Kidney (tissue), 14 donors: ENCODE results near the gene GSG1L. TPM values are rescaled to one million over a fixed set of nuclear protein-coding genes. Genes with fewer than 3 reads are reported as not detected.
"Not testable (repeated sequence)": the region's sequence is repeated elsewhere in the genome, so short reads cannot be mapped to it uniquely, and the experiment has no call there.

ENCODE experiments used
- DNase-seq, 5 donors: peaks; one replicate each; pipeline ENCODE4 v3.0.0-alpha.2; 2013 to 2020
- FAIRE-seq: peaks from 2 replicates; lab custom pipeline; 2012; peaks lifted over from hg19 to GRCh38; lab: Jason Lieb, UNC
- H3K27ac ChIP-seq, 2 donors: one replicate each; pipeline ENCODE4 v1.7.0; 2013; ENCODE audit warnings: low read depth in 2 of 2, low read length in 2 of 2, inconsistent platforms in 1 of 2
- H3K27me3 ChIP-seq: one replicate; pipeline ENCODE4 v1.7.1; 2013; ENCODE audit warnings: low read length, inconsistent platforms; ENCODE audit not compliant: control insufficient read depth, insufficient read depth
- H3K36me3 ChIP-seq, 3 donors: one replicate each; pipeline versions ENCODE4 v1.7.0 to v1.7.1; 2013; ENCODE audit warnings: low read length in 3 of 3, control low read depth in 1 of 3, inconsistent platforms in 1 of 3; ENCODE audit not compliant: insufficient read depth in 3 of 3, control insufficient read depth in 2 of 3
- H3K4me1 ChIP-seq, 3 donors: one replicate each; pipeline versions ENCODE4 v1.7.0 to v1.7.1; 2013; ENCODE audit warnings: low read length in 3 of 3, inconsistent platforms in 1 of 3, low read depth in 1 of 3; ENCODE audit not compliant: control insufficient read depth in 2 of 3, insufficient read depth in 2 of 3
- H3K4me3 ChIP-seq, 3 donors: one replicate each; pipeline versions ENCODE4 v1.7.0 to v1.8.1; 2013; ENCODE audit warnings: low read length in 3 of 3, control low read depth in 1 of 3, inconsistent platforms in 1 of 3
- H3K9ac ChIP-seq, 3 donors: one replicate each; pipeline versions ENCODE4 v1.7.0 to v1.7.1; 2013; ENCODE audit warnings: low read length in 3 of 3, control low read depth in 1 of 3, inconsistent platforms in 1 of 3
- H3K9me3 ChIP-seq, 3 donors: one replicate each; pipeline versions ENCODE4 v1.7.0 to v1.7.1; 2013; ENCODE audit warnings: low read length in 3 of 3, control low read depth in 1 of 3, inconsistent platforms in 1 of 3; ENCODE audit not compliant: control insufficient read depth in 2 of 3, insufficient read depth in 1 of 3
- intact Hi-C: fragments of 100-400 bp; cut with DNase I; formaldehyde crosslinking; loops from one replicate; pipeline ENCODE4 v1.11.1; 2022
- polyA plus RNA-seq: library from polyadenylated mRNA; stranded (reverse); fragments of 350-450 nt; fragmentation: Illumina TruSeq; extraction: RNeasy Lipid Tissue Mini Kit (QIAGEN cat#74804); gene quantifications from one replicate; pipeline ENCODE4 v1.2.3, GENCODE V29; 2014; ENCODE audit warnings: low read depth, low replicate concordance; ENCODE audit not compliant: insufficient read depth
- total RNA-seq: library from RNA; stranded (reverse); fragmentation: NEBNext Ultra II Directional; extraction: Animal tissue kit (Norgen Biotek cat#: 25700); gene quantifications from one replicate; pipeline ENCODE4 v1.2.1, GENCODE V29; 2021
- TF ChIP-seq, protein P1 (sequence below): IDR thresholded peaks from 3 replicates; pipeline ENCODE4 v1.5.1; 2012; ENCODE audit warnings: mild to moderate bottlenecking, moderate library complexity, borderline replicate concordance; ENCODE audit not compliant: insufficient read depth; ENCODE audit errors: extremely low read depth
- donor health status: control.
- donor health status: control.
- donor health status: control.
- donor health status: control.
- donor health status: control.
- donor health status: DM: yes; HTN: yes; CAD: no.
- donor health status: Normal renal cell carcinoma (clear cell type).

GSG1L gene
- total and polyA plus RNA-seq, 2 donors from 2014 or later = not detected

DNA sequence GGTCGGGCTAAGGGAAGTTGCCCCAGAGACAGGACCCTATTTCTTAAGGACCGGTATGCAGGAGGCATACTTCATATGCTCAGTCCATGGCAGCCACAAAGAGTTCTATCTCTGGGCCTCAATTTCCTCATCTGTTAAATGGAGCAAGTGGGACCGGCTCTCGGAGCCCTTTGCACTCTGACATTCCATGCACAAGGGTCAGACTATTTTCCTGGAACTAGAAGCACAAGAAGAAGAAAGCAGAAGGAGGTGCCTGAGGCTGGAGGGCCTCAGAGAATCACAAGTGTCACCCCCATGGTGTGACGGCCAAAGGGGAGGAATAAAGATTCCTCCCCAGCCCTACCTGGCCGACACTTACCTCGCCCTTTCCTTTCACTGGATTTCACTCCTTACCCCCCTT, 115.8 kb downstream of the GSG1L start:
- FAIRE-seq = no peak
- Histone ChIP-seq H3K4me1 (no peaks in the 10 kb centered on the region), H3K4me3 (no peak overlapping the region), H3K36me3 (no peaks in the 10 kb centered on the region), H3K9ac (no peak overlapping the region), H3K27me3 (no peaks in the 10 kb centered on the region), H3K9me3 (no peaks in the 10 kb centered on the region), H3K27ac (no peak overlapping the region)
- TF ChIP-seq, protein P1, sequence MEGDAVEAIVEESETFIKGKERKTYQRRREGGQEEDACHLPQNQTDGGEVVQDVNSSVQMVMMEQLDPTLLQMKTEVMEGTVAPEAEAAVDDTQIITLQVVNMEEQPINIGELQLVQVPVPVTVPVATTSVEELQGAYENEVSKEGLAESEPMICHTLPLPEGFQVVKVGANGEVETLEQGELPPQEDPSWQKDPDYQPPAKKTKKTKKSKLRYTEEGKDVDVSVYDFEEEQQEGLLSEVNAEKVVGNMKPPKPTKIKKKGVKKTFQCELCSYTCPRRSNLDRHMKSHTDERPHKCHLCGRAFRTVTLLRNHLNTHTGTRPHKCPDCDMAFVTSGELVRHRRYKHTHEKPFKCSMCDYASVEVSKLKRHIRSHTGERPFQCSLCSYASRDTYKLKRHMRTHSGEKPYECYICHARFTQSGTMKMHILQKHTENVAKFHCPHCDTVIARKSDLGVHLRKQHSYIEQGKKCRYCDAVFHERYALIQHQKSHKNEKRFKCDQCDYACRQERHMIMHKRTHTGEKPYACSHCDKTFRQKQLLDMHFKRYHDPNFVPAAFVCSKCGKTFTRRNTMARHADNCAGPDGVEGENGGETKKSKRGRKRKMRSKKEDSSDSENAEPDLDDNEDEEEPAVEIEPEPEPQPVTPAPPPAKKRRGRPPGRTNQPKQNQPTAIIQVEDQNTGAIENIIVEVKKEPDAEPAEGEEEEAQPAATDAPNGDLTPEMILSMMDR = no peak
- no peak for DNase-seq
- intact Hi-C loops = no loop called here

DNA sequence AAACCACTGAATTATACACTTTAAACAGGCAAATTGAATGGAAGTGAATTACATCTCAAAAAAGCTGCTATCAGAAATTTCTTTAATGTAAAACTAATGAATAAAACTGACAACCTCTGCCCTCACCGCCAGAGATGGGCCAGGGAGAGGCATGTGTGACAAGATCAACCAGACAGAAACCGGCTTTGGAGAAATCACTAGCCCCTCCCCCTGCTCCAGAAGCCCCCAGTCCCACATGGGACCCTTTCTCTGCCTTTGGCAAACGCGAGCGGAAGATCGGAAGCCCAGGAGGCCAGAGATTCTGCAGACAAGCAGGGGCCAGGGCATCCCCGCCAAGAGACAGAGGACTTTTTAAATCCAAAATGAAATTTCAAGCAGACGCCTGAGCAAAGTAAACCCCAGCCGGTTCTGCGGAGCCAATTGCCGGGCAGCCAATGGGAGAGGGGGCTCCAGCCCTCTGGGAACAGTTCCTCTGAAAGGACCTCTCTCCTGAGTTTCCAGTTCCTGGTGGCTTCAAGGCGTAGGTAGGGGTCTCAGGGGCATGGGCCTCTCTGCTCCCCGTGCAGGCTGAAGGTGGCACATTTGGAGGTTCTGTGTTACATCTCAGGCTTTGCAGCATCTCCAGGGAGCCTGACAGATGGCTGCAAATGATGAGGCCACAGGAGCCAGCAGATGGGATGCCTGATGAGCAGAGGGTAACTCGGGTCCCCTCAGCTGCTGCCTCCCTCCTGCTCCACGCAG, 118.1 kb downstream of the GSG1L start:
- TF ChIP-seq, protein P1 = no peak
- Histone ChIP-seq H3K27me3 (no peaks in the 10 kb centered on the region), H3K27ac (no peak overlapping the region), H3K4me3 (no peak overlapping the region), H3K4me1 (no peaks in the 10 kb centered on the region), H3K9ac (no peak overlapping the region), H3K9me3 (no peaks in the 10 kb centered on the region), H3K36me3 (no peaks in the 10 kb centered on the region)
- intact Hi-C loops = no loop called here
- FAIRE-seq (no peak), DNase-seq (no peak)

DNA sequence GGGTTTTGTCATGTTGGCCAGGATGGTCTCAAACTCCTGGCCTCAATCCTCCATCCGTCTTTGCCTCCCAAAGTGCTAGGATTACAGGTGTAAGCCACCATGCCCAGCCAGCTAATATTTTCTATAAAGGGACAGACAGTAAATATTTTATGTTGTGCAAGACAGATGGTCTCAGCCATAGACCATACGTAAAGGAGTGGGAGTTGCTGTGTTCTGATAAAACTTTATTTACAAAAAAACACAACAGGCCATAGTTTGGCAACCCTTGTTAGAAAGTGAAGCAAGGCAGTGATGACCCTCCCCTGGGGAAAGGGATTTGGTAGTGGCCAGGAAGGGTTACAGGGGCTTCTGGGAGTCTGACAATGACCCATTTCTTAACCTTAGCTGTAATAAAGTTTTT, 119.7 kb downstream of the GSG1L start:
- TF ChIP-seq, protein P1 = no peak
- no peaks in the 10 kb centered on the region for H3K9me3 ChIP-seq
- intact Hi-C loops = no loop called here
- no peak overlapping the region for H3K9ac ChIP-seq
- H3K36me3 ChIP-seq = no peaks in the 10 kb centered on the region
- no peaks in the 10 kb centered on the region for H3K27me3 ChIP-seq
- no peak overlapping the region for H3K4me3 ChIP-seq
- DNase-seq (no peak), FAIRE-seq (no peak)
- H3K4me1 ChIP-seq = no peaks in the 10 kb centered on the region
- no peak overlapping the region for H3K27ac ChIP-seq

DNA sequence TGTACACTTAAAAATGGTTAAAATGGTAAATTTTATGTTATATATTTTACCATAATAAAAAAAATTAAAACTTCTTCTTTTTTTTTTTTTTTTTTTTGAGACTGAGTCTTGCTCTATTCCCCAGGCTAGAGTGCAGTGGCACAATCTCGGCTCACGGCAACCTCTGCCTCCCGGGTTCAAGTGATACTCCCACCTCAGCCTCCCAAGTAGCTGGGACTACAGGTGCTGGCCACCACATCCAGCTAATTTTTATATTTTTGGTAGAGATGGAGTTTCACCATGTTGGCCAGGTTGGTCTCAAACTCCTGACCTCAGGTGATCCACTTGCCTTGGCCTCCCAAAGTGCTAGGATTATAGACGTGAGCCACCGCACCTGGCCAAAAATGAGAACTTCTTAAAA, 121.4 kb downstream of the GSG1L start:
- intact Hi-C loops, H3K4me3 ChIP-seq, H3K36me3 ChIP-seq, H3K9ac ChIP-seq, H3K9me3 ChIP-seq, DNase-seq, FAIRE-seq, H3K4me1 ChIP-seq, H3K27ac ChIP-seq, H3K27me3 ChIP-seq: not testable (repeated sequence)
